ENCODE data around the gene SMOC2.

GRCh38 chr6:168458101-168458500 lies 17.1 kb downstream of the SMOC2 start:
- TF ChIP-seq CTCF (IDR thresholded peaks at IDR 0.05) (no peak), POLR2A (IDR thresholded peaks at IDR 0.05) (no peak)

Measured in tibial nerve (tissue), 3 donors.